Measurements from ENCODE around the gene LEPR.

DNA sequence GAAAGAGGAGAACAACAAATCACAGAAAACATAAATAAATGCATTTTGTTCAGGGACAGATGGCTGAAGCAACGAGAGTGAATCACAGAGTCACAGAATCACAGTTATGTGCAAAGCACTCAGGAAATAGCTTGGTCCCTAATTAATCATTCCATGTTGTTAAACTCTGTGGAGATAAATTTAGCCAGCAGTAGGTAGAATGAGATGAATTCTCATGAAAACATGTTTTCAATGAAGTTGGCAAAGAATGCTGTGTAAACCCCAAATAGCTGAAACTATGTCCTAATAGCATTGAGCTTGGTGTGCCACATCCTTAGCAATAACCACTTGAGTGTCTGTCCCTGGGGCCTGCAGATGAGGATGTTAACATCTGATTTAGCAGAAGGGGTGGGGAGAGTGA is 20.4 kb downstream of the LEPR start:
- TF ChIP-seq, protein P1, sequence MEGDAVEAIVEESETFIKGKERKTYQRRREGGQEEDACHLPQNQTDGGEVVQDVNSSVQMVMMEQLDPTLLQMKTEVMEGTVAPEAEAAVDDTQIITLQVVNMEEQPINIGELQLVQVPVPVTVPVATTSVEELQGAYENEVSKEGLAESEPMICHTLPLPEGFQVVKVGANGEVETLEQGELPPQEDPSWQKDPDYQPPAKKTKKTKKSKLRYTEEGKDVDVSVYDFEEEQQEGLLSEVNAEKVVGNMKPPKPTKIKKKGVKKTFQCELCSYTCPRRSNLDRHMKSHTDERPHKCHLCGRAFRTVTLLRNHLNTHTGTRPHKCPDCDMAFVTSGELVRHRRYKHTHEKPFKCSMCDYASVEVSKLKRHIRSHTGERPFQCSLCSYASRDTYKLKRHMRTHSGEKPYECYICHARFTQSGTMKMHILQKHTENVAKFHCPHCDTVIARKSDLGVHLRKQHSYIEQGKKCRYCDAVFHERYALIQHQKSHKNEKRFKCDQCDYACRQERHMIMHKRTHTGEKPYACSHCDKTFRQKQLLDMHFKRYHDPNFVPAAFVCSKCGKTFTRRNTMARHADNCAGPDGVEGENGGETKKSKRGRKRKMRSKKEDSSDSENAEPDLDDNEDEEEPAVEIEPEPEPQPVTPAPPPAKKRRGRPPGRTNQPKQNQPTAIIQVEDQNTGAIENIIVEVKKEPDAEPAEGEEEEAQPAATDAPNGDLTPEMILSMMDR (IDR thresholded peaks at IDR 0.05; ENCODE audit: low read length): no peak
- TF ChIP-seq EZH2 (IDR thresholded peaks at IDR 0.05; ENCODE audit: borderline replicate concordance, low read length): no peak
